ENCODE measurements around the gene PKP4. TPM values are rescaled to one million over a fixed set of nuclear protein-coding genes. Genes with fewer than 3 reads are reported as not detected.

The PKP4 gene
- total RNA-seq, 1 donor from 2014 or later: 60.8 TPM

GRCh38 chr2:158602027-158602426 is 145.3 kb downstream of the PKP4 start:
- H3K27ac ChIP-seq: no peak overlapping the region
- intact Hi-C loops (cut with DNase I): no loop called here

GRCh38 chr2:158603205-158603604 is 146.5 kb downstream of the PKP4 start:
- H3K4me1 ChIP-seq: peaks cover 0 to 7% of the 10 kb centered on the region in 2 donors
- no peaks in the 10 kb centered on the region for H3K36me3 ChIP-seq
- intact Hi-C loops (cut with DNase I): no loop called here
- no peak overlapping the region for H3K27ac ChIP-seq
- no peak for DNase-seq (ENCODE audit: low spot score in 2 of 2)
- no peak for TF ChIP-seq CTCF (IDR thresholded peaks at IDR 0.05)
- no peak overlapping the region for H3K4me3 ChIP-seq
- H3K9me3 ChIP-seq: no peaks in the 10 kb centered on the region
- no peaks in the 10 kb centered on the region for H3K27me3 ChIP-seq

More at GRCh38 chr2:158602027-158602426, 145.3 kb downstream of the PKP4 start:
- Histone ChIP-seq H3K27me3 (no peaks in the 10 kb centered on the region), H3K4me3 (no peak overlapping the region), H3K9me3 (no peaks in the 10 kb centered on the region), H3K36me3 (no peaks in the 10 kb centered on the region), H3K4me1 (peaks cover 0 to 7% of the 10 kb centered on the region in 2 donors)
- no peak for DNase-seq (ENCODE audit: low spot score in 2 of 2)
- TF ChIP-seq CTCF (IDR thresholded peaks at IDR 0.05): no peak

GRCh38 chr2:158603986-158604385 is 147.2 kb downstream of the PKP4 start:
- Histone ChIP-seq H3K27me3 (no peaks in the 10 kb centered on the region), H3K27ac (no peak overlapping the region), H3K4me3 (no peak overlapping the region), H3K36me3 (no peaks in the 10 kb centered on the region), H3K4me1 (peaks cover 0 to 7% of the 10 kb centered on the region in 2 donors), H3K9me3 (no peaks in the 10 kb centered on the region)
- no peak for TF ChIP-seq CTCF (IDR thresholded peaks at IDR 0.05)
- intact Hi-C loops (cut with DNase I): no loop called here
- no peak for DNase-seq (ENCODE audit: low spot score in 2 of 2)

GRCh38 chr2:158610059-158610458 is 153.3 kb downstream of the PKP4 start:
- intact Hi-C loops (cut with DNase I): no loop called here
- no peaks in the 10 kb centered on the region for H3K27me3 ChIP-seq

GRCh38 chr2:158616480-158617000 is 159.8 kb downstream of the PKP4 start:
- H3K4me3 ChIP-seq: no peak overlapping the region
- DNase-seq (ENCODE audit: low spot score in 2 of 2): no peak
- no peak overlapping the region for H3K27ac ChIP-seq
- no peaks in the 10 kb centered on the region for H3K4me1 ChIP-seq
- intact Hi-C loops (cut with DNase I): no loop called here
- H3K9me3 ChIP-seq: no peaks in the 10 kb centered on the region
- H3K36me3 ChIP-seq: peaks cover 0 to 3% of the 10 kb centered on the region in 2 donors
- H3K27me3 ChIP-seq: no peaks in the 10 kb centered on the region
- no peak for TF ChIP-seq CTCF (IDR thresholded peaks at IDR 0.05)

More at GRCh38 chr2:158610059-158610458, 153.3 kb downstream of the PKP4 start:
- Histone ChIP-seq H3K36me3 (no peaks in the 10 kb centered on the region), H3K9me3 (no peaks in the 10 kb centered on the region), H3K4me1 (no peaks in the 10 kb centered on the region), H3K27ac (no peak overlapping the region), H3K4me3 (no peak overlapping the region)
- TF ChIP-seq CTCF (IDR thresholded peaks at IDR 0.05): no peak
- DNase-seq (ENCODE audit: low spot score in 2 of 2): no peak

Measured in ascending aorta (tissue), 2 donors.